ENCODE measurements around the gene GPR68. TPM values are rescaled to one million over a fixed set of nuclear protein-coding genes. Genes with fewer than 3 reads are reported as not detected.
A peak's percentile ranks its signal among the peaks of the same experiment; 100 is the strongest.

GPR68 gene
- total RNA-seq, 1 donor from 2014 or later = 6.3 TPM

DNA sequence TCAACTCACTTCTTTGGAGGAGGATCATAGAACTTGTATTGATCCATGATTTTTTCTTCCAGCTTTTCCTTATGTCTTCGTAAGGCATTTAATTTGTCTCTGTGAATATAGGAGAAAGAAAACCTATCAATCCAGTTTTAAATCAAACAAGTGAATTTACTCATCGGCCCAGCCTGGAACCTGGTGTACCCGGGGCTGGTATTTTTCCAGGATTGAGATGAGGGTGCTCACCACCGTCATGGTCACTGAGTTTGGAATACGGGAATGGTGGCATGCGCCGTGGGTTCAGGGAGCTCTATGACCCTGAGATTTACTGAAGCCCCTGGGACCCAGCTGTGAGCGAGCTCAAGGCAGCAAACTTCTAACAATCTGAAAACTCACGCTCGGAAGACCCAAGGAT is 46.5 kb upstream of the GPR68 start:
- Histone ChIP-seq H3K36me3 (peaks cover 34% of the 10 kb centered on the region), H3K4me1 (no peaks in the 10 kb centered on the region), H3K4me3 (no peak overlapping the region), H3K9me3 (no peaks in the 10 kb centered on the region), H3K27me3 (no peaks in the 10 kb centered on the region), H3K27ac (no peak overlapping the region)
- intact Hi-C loops (cut with DNase I) = no loop called here
- DNase-seq (no peak), ATAC-seq (no peak)
- TF ChIP-seq, protein P1, sequence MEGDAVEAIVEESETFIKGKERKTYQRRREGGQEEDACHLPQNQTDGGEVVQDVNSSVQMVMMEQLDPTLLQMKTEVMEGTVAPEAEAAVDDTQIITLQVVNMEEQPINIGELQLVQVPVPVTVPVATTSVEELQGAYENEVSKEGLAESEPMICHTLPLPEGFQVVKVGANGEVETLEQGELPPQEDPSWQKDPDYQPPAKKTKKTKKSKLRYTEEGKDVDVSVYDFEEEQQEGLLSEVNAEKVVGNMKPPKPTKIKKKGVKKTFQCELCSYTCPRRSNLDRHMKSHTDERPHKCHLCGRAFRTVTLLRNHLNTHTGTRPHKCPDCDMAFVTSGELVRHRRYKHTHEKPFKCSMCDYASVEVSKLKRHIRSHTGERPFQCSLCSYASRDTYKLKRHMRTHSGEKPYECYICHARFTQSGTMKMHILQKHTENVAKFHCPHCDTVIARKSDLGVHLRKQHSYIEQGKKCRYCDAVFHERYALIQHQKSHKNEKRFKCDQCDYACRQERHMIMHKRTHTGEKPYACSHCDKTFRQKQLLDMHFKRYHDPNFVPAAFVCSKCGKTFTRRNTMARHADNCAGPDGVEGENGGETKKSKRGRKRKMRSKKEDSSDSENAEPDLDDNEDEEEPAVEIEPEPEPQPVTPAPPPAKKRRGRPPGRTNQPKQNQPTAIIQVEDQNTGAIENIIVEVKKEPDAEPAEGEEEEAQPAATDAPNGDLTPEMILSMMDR (IDR thresholded peaks at IDR 0.05) = no peak

DNA sequence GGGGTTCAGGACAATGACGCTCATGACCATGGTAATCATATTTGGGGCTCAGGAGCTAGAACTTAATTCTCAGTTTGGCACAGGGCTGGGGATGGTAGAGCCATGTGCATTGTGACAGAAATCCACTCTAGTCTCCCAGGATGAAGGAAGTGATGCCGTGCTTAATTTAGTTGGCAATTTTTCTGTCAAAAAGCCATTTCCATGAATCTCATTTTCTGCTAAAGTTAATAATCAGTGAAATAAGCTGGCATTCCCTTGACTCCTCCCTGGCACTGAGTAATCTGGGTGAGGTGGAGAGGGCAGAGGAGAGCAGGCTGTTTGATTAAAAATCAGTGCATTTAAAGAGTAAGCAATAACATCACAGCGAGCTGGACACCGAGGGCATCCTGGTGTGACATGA is 45.0 kb upstream of the GPR68 start:
- DNase-seq = no peak
- intact Hi-C loops (cut with DNase I) = loop anchor here (5.0 kb wide), 1 partner anchor 112 kb away; no protein-coding TSS in a partner anchor
- Histone ChIP-seq H3K27me3 (no peaks in the 10 kb centered on the region), H3K27ac (no peak overlapping the region), H3K36me3 (peaks cover 25% of the 10 kb centered on the region), H3K4me3 (no peak overlapping the region), H3K9me3 (no peaks in the 10 kb centered on the region), H3K4me1 (no peaks in the 10 kb centered on the region)
- ATAC-seq = no peak
- TF ChIP-seq, protein P1 (IDR thresholded peaks at IDR 0.05) = no peak

DNA sequence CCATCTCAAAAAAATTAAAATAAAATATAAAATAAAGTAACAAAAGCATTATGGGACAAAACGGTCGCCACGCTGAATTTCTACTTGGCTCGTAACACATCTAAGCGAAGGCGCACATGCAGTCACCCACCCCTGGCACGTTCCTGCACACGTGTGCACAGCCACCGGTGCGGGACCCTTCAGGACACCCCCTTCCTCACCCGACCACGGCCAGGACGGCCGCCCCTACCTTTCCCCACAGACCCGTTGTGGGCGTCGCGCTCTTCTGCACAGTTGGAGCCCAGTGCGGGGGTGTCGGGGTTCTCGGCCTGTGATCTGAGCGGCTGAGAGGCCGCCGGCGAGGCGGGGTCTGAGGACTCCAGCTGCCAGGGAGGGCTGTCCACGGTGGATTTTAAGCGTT is 44.4 kb upstream of the GPR68 start:
- ATAC-seq (no peak), DNase-seq (no peak)
- Histone ChIP-seq H3K4me3 (no peak overlapping the region), H3K36me3 (peaks cover 20% of the 10 kb centered on the region), H3K4me1 (no peaks in the 10 kb centered on the region), H3K27ac (no peak overlapping the region), H3K9me3 (no peaks in the 10 kb centered on the region), H3K27me3 (no peaks in the 10 kb centered on the region)
- TF ChIP-seq, protein P1 (IDR thresholded peaks at IDR 0.05) = no peak
- intact Hi-C loops (cut with DNase I) = loop anchor here (5.0 kb wide), 1 partner anchor 112 kb away; no protein-coding TSS in a partner anchor

DNA sequence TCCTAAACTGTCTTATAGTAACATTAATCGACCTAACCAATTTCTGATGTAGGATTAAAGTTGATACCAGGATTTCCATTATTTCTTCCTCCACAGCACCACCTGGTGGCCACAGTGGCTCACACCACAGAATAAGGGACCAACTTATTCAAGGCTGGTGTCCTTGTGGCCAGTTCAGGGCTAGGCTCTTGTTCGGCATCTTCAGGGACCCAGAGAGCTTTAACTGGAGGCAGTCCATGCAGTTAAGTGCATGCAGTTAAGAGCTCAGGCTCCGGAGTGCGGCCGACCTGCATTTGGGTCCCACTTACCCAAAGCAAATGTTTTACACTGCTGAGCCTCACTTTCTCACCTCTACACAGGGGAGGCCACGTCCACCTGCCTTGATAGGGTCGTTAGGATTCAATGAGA is 42.0 kb upstream of the GPR68 start:
- intact Hi-C loops (cut with DNase I) = loop anchor here (5.0 kb wide), 1 partner anchor 109 kb away; no protein-coding TSS in a partner anchor
- H3K27me3 ChIP-seq = no peaks in the 10 kb centered on the region
- TF ChIP-seq, protein P1 (IDR thresholded peaks at IDR 0.05) = peak; percentile 91
- ATAC-seq (peak; percentile 90), DNase-seq (peak; percentile 80)
- H3K9me3 ChIP-seq = no peaks in the 10 kb centered on the region
- no peaks in the 10 kb centered on the region for H3K4me1 ChIP-seq
- no peak overlapping the region for H3K4me3 ChIP-seq
- H3K36me3 ChIP-seq = peaks cover 27% of the 10 kb centered on the region
- H3K27ac ChIP-seq = no peak overlapping the region

DNA sequence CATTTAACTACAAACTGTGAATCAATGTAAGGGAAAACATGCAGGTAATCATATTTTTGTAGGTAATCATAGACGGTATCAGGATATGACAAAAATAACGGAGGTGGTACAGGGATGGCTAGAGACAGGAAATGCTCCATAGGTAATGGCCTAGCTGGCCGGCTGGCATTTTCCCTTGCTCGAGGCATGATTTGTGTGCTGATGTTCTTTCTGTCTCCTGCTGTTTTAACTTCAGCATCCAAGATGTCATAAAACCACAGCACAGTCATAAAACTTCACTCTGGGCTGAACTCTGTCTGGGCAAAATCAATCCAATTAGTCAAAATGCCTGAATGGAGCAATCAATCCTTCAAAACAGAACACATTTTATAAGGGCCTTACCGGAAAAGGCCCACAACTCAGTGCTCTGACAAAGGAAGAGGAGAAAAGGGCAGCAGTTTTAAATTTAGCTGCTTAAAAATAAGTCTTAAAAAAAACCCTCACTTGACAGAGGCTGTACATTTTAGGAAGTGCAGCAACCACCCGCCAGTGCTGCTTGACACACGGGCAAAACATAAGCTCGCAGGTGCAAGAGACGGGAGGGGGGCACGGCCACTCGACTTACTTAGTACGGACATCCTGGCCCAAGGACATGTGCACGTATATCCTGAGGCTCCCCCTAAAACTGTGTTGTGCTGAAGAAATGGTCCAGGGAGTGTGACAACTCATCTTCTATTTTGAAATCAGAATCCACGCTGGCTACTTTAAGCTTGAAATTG is 40.5 kb upstream of the GPR68 start:
- ATAC-seq = no peak
- no peak overlapping the region for H3K27ac ChIP-seq
- TF ChIP-seq, protein P1 (IDR thresholded peaks at IDR 0.05) = no peak
- no peak for DNase-seq
- peaks cover 34% of the 10 kb centered on the region for H3K36me3 ChIP-seq
- no peaks in the 10 kb centered on the region for H3K27me3 ChIP-seq
- intact Hi-C loops (cut with DNase I) = loop anchor here (5.0 kb wide), 1 partner anchor 108 kb away; no protein-coding TSS in a partner anchor
- H3K4me3 ChIP-seq = no peak overlapping the region
- H3K4me1 ChIP-seq = no peaks in the 10 kb centered on the region
- H3K9me3 ChIP-seq = no peaks in the 10 kb centered on the region

Data from upper lobe of right lung (tissue), 1 donor.